Mucosa of stomach (tissue), 1 donor: Measurements from ENCODE around the gene DCST2.

Experiments
- H3K27me3 ChIP-seq: one replicate; pipeline ENCODE4 v1.7.0; 2013; ENCODE audit warnings: mild to moderate bottlenecking, low read length; ENCODE audit not compliant: control insufficient read depth, insufficient read depth
- H3K36me3 ChIP-seq: one replicate; pipeline ENCODE4 v1.7.0; 2013; ENCODE audit warnings: low read length; ENCODE audit not compliant: control insufficient read depth, insufficient read depth
- H3K4me1 ChIP-seq: one replicate; pipeline ENCODE4 v1.7.0; 2013; ENCODE audit warnings: mild to moderate bottlenecking, low read length; ENCODE audit not compliant: control insufficient read depth, insufficient read depth
- H3K4me3 ChIP-seq: one replicate; pipeline ENCODE4 v1.7.0; 2013; ENCODE audit warnings: low read length
- H3K9ac ChIP-seq: one replicate; pipeline ENCODE4 v1.7.0; 2013; ENCODE audit warnings: mild to moderate bottlenecking, low read length, moderate library complexity
- H3K9me3 ChIP-seq: one replicate; pipeline ENCODE4 v1.7.0; 2013; ENCODE audit warnings: mild to moderate bottlenecking, low read length, moderate library complexity; ENCODE audit not compliant: control insufficient read depth
- donor health status: Pancreatic carcinoma.

The DCST2 gene

DNA sequence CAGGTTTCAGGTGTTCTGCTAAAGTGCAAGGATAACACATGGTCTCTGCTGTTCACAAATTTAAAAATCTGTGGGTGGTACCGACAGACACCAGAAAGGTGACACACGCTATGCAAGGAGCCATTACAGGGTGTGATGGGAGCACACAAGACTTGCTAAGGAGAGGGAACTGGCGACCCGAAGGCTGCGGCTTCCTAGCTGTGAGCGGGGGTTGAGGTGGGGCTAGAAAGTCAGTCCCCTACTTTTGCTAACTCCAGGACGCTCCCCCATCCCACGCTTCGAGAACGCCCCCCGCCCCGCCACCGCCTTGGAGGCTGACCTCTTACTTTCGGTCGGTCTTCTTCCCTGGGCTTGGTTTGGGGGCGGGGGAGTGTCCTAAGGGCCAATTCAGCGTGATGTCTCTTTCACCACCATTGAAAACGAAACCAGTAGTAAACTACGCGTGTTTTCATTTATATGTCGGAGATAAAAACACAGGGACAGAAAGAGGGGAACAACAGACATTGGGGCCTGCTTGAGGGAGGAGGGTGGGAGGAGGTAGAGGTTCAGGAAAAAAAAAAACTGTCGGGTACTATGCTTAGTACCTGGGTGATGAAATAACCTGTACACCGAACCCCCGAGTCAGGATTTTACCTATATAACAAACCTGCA is 58.0 kb downstream of the DCST2 start:
- H3K27me3 ChIP-seq, result no peaks in the 10 kb centered on the region

DNA sequence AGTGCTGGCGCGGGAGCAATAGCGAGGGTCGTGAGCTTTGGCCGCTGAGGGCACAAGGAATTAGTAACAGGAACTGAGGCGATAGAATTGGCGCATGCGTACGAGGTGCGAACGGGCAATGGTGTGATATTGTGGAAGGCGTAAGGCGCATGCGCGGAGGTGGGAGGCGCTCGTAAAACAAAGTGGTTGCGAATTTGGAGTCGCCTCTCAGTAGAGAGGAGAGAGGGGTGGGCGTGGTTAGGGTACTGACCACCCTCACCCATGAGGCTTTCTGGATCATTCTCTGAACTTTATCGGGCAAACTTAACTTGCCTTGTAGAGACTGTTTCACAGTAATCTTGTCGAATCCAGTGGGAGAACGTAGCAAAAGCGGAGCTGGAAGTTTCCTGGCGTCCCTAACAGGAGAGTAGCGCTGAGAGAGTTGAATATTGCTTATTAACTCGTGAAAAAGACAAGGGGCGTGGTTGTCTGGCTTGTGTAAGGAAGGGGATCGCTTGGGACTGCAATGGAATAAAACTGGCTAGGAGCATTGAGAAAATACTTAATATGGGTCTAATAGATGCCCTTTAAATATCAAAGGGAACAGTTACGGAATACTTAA is 58.7 kb downstream of the DCST2 start:
- peak overlapping the region; percentile 70 for H3K4me3 ChIP-seq
- no peaks in the 10 kb centered on the region for H3K36me3 ChIP-seq
- H3K9me3 ChIP-seq, result no peaks in the 10 kb centered on the region
- H3K4me1 ChIP-seq, result peaks cover 40% of the 10 kb centered on the region
- peak overlapping the region; percentile 88 for H3K9ac ChIP-seq
- no peaks in the 10 kb centered on the region for H3K27me3 ChIP-seq

More for the DNA sequence above, 58.0 kb downstream of the DCST2 start:
- Histone ChIP-seq H3K4me3 (peak overlapping the region; percentile 70), H3K9me3 (no peaks in the 10 kb centered on the region), H3K4me1 (peaks cover 34% of the 10 kb centered on the region), H3K36me3 (no peaks in the 10 kb centered on the region), H3K9ac (peak overlapping the region; percentile 88)

DNA sequence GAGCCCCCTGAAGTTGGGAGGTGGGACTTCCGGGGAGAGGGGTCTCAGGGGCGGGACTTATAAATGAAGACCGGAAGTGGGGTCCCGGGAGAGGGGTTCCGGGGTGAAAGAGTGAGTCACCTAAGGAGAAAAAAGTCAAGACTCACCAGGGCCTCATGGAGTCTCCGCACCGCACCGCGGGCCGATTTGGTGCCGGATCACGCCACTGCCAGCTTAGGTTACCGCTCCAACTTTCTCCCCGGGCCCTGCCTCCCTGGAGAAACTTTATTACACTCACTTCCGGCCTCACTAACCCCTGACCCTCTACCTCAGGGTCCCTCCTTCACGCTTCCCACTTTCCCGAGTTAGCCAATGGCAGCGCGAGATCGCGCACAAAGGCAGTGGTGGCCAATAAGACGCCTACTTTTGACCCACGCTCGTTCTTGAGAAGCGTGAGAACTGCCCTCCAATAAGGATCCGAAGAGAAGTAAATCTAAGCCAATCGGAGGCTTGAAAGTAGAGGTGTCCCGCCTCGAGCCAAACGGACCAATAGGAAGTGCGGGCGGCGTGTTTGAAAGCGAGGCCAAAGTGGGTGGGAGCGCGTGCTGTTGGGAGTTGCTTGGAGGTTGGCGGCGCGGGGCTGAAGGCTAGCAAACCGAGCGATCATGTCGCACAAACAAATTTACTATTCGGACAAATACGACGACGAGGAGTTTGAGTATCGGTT is 59.3 kb downstream of the DCST2 start, which contains the start of gene CKS1B:
Gene CKS1B (plus strand): TSS at position 580 of the 706 bp plus-strand sequence. CDS start 65 bp downstream, at position 645.
- peak within 1 kb of the TSS; percentile 88 for H3K9ac ChIP-seq

GRCh38 chr1:154973344-154974101 is 60.1 kb downstream of the DCST2 start:
- Histone ChIP-seq H3K27me3 (no peaks in the 10 kb centered on the region), H3K4me1 (peaks cover 47% of the 10 kb centered on the region), H3K4me3 (peak overlapping the region; percentile 37), H3K9ac (peak overlapping the region; percentile 77), H3K9me3 (no peaks in the 10 kb centered on the region), H3K36me3 (peaks cover 5% of the 10 kb centered on the region)

More for the DNA sequence above, 59.3 kb downstream of the DCST2 start, which contains the start of gene CKS1B:
- Histone ChIP-seq H3K4me3 (peak within 1 kb of the TSS; percentile 70), H3K27me3 (no peaks in the 10 kb centered on the region), H3K36me3 (peaks cover 5% of the 10 kb centered on the region), H3K9me3 (no peaks in the 10 kb centered on the region), H3K4me1 (peaks cover 47% of the 10 kb centered on the region)

- peaks cover 52% of the 10 kb centered on the region for H3K4me1 ChIP-seq
Measured at GRCh38 chr1:154972517-154973343, 60.9 kb downstream of the DCST2 start.

GRCh38 chr1:154972213-154972516 is 61.4 kb downstream of the DCST2 start:
- H3K4me1 ChIP-seq, result peaks cover 58% of the 10 kb centered on the region
- H3K9ac ChIP-seq, result peak overlapping the region; percentile 77
- H3K27me3 ChIP-seq, result no peaks in the 10 kb centered on the region
- H3K4me3 ChIP-seq, result no peak overlapping the region
- no peaks in the 10 kb centered on the region for H3K9me3 ChIP-seq
- H3K36me3 ChIP-seq, result peaks cover 12% of the 10 kb centered on the region

More at GRCh38 chr1:154972517-154973343, 60.9 kb downstream of the DCST2 start:
- no peaks in the 10 kb centered on the region for H3K9me3 ChIP-seq
- H3K27me3 ChIP-seq, result no peaks in the 10 kb centered on the region
- no peak overlapping the region for H3K4me3 ChIP-seq
- H3K36me3 ChIP-seq, result peaks cover 6% of the 10 kb centered on the region
- H3K9ac ChIP-seq, result peak overlapping the region; percentile 77

GRCh38 chr1:154971341-154971998 is 62.1 kb downstream of the DCST2 start:
- Histone ChIP-seq H3K4me1 (peaks cover 54% of the 10 kb centered on the region), H3K9ac (peak overlapping the region; percentile 65)

GRCh38 chr1:154970631-154971340 is 62.8 kb downstream of the DCST2 start, which contains the start of gene SHC1:
SHC1 (minus strand) TSS chr1:154970747; CDS start chr1:154970526, 221 bp downstream.
- Histone ChIP-seq H3K27me3 (no peaks in the 10 kb centered on the region), H3K36me3 (peaks cover 16% of the 10 kb centered on the region), H3K9me3 (no peaks in the 10 kb centered on the region), H3K9ac (peak within 1 kb of the TSS; percentile 65), H3K4me1 (peaks cover 50% of the 10 kb centered on the region), H3K4me3 (no peak within 1 kb of the TSS)

More at GRCh38 chr1:154971341-154971998, 62.1 kb downstream of the DCST2 start:
- Histone ChIP-seq H3K4me3 (no peak overlapping the region), H3K27me3 (no peaks in the 10 kb centered on the region), H3K9me3 (no peaks in the 10 kb centered on the region), H3K36me3 (peaks cover 16% of the 10 kb centered on the region)

GRCh38 chr1:154969860-154970452 is 63.6 kb downstream of the DCST2 start:
- Histone ChIP-seq H3K9me3 (no peaks in the 10 kb centered on the region), H3K9ac (peak overlapping the region; percentile 65), H3K27me3 (no peaks in the 10 kb centered on the region), H3K4me1 (peaks cover 50% of the 10 kb centered on the region), H3K4me3 (no peak overlapping the region), H3K36me3 (peaks cover 20% of the 10 kb centered on the region)

- peak overlapping the region; percentile 65 for H3K9ac ChIP-seq
- no peaks in the 10 kb centered on the region for H3K27me3 ChIP-seq
- H3K9me3 ChIP-seq, result no peaks in the 10 kb centered on the region
- H3K4me1 ChIP-seq, result peaks cover 50% of the 10 kb centered on the region
- no peak overlapping the region for H3K4me3 ChIP-seq
- H3K36me3 ChIP-seq, result peaks cover 20% of the 10 kb centered on the region
Measured at GRCh38 chr1:154969246-154969645, 64.3 kb downstream of the DCST2 start.
